OCI-LY7 (cell line): ENCODE data around the gene STAT4. TPM values are rescaled to one million over a fixed set of nuclear protein-coding genes. Genes with fewer than 3 reads are reported as not detected.

ENCODE experiments used
- BruUV-seq: library from RNA; stranded (reverse); fragments of 400-500 nt; replicated peaks from 2 replicates; lab custom pipeline; 2021; lab: Mats Ljungman, UMichigan
- CTCF ChIA-PET: fragments of 300-600 bp; sonication (Branson Sonifier 250); formaldehyde crosslinking; loops from one replicate; lab custom pipeline; 2022; ENCODE audit warnings: antibody characterized with exemption; ENCODE audit not compliant: unreplicated experiment; lab: Charles Lee
- POLR2A ChIA-PET: fragments of 300-600 bp; sonication (Branson Sonifier 250); formaldehyde crosslinking; loops from one replicate; lab custom pipeline; 2022; ENCODE audit warnings: antibody characterized with exemption; lab: Charles Lee
- DNase-seq: peaks from one replicate; pipeline ENCODE4 v3.0.0-alpha.2; 2015; ENCODE audit warnings: low spot score
- H2AFZ ChIP-seq: fragments of 200-600 bp; sonication (generic), shearing (Covaris generic); 2 replicates; pipeline ENCODE4 v1.6.1; 2014; ENCODE audit warnings: mild to moderate bottlenecking, antibody characterized with exemption, low read length, moderate library complexity
- H3K27ac ChIP-seq: fragments of 200-600 bp; sonication (generic); 2 replicates; pipeline ENCODE4 v1.5.1; 2014; ENCODE audit warnings: mixed run types, low read depth, mild to moderate bottlenecking, moderate library complexity, low read length, inconsistent platforms; ENCODE audit not compliant: poor library complexity, severe bottlenecking
- H3K36me3 ChIP-seq: fragments of 200-600 bp; sonication (generic); 2 replicates; pipeline ENCODE4 v1.6.1; 2014; ENCODE audit warnings: mild to moderate bottlenecking, antibody characterized with exemption, low read length, moderate library complexity, mixed read lengths; ENCODE audit not compliant: insufficient read depth
- H3K4me1 ChIP-seq: fragments of 200-600 bp; sonication (generic); 2 replicates; pipeline ENCODE4 v1.5.1; 2014; ENCODE audit warnings: mild to moderate bottlenecking, low read length; ENCODE audit not compliant: insufficient read depth, poor library complexity, severe bottlenecking
- H3K4me2 ChIP-seq: fragments of 200-600 bp; sonication (generic); 2 replicates; pipeline ENCODE4 v1.6.1; 2014; ENCODE audit warnings: mild to moderate bottlenecking, low read length
- H3K4me3 ChIP-seq: fragments of 200-600 bp; sonication (generic); 2 replicates; pipeline ENCODE4 v1.5.1; 2014; ENCODE audit warnings: mild to moderate bottlenecking, low read depth, low read length; ENCODE audit not compliant: poor library complexity, severe bottlenecking
- H3K79me2 ChIP-seq: fragments of 200-600 bp; sonication (generic); 2 replicates; pipeline ENCODE4 v1.6.1; 2016; ENCODE audit warnings: low read depth, mild to moderate bottlenecking, low read length, moderate library complexity, mixed read lengths; ENCODE audit not compliant: insufficient read depth
- H3K9me2 ChIP-seq: fragments of 200-600 bp; sonication (generic); 2 replicates; pipeline ENCODE4 v1.6.1; 2016; ENCODE audit warnings: mild to moderate bottlenecking, low read length, mixed read lengths; ENCODE audit not compliant: insufficient read depth
- H3K9me3 ChIP-seq: fragments of 200-600 bp; sonication (generic); 2 replicates; pipeline ENCODE4 v1.6.1; 2014; ENCODE audit warnings: mild to moderate bottlenecking, mixed run types, low read length, mixed read lengths
- H4K20me1 ChIP-seq: fragments of 200-600 bp; sonication (generic); 2 replicates; pipeline ENCODE4 v1.6.1; 2014; ENCODE audit warnings: mild to moderate bottlenecking, antibody characterized with exemption, low read length, moderate library complexity, mixed read lengths; ENCODE audit not compliant: insufficient read depth
- CTCF ChIP-seq: fragments of 200-600 bp; sonication (generic); conservative IDR thresholded peaks from 2 replicates; pipeline ENCODE4 v1.5.1; 2014; ENCODE audit warnings: mild to moderate bottlenecking, antibody characterized with exemption, low read length, moderate library complexity, mixed read lengths
- EZH2phosphoT487 ChIP-seq: fragments of 200-600 bp; sonication (generic); IDR thresholded peaks from 2 replicates; pipeline ENCODE4 v1.6.1; 2018; ENCODE audit warnings: low read depth, borderline replicate concordance, mild to moderate bottlenecking, mixed run types, antibody characterized with exemption, low read length, moderate library complexity, mixed read lengths
- intact Hi-C: fragments of 100-400 bp; cut with micrococcal nuclease; formaldehyde crosslinking; loops from one replicate; pipeline ENCODE4 v1.10.0; 2022; ENCODE audit not compliant: unreplicated experiment
- total RNA-seq, 2 experiments: library from RNA; depleted of rRNA in 1 of 2; stranded (reverse); fragments of >200 nt in 1 of 2; shearing (Covaris generic) in 1 of 2; gene quantifications; 2 replicates each; pipeline ENCODE4 v1.2.3, GENCODE V29; 2014 to 2022

The STAT4 gene
- total RNA-seq, 2 experiments from 2014 or later: not detected

- H3K9me3 ChIP-seq: no peaks in the 10 kb centered on the region
- no peaks in the 10 kb centered on the region for H3K4me1 ChIP-seq
- H4K20me1 ChIP-seq: no peaks in the 10 kb centered on the region
- H3K27ac ChIP-seq: no peak overlapping the region
- ChIA-PET CTCF (no interaction called here), POLR2A (interaction anchor here (0.5 kb wide), 1 partner anchor 139 kb away, joined by 5 read pairs; no protein-coding TSS in a partner anchor)
- TF ChIP-seq CTCF: no peak
- TF ChIP-seq EZH2phosphoT487: no peak
- H3K9me2 ChIP-seq: no peaks in the 10 kb centered on the region
- intact Hi-C loops: no loop called here
- H3K4me3 ChIP-seq: no peak overlapping the region
- H2AFZ ChIP-seq: no peak overlapping the region
- no peak overlapping the region for H3K4me2 ChIP-seq
- BruUV-seq: no TSS peak
- no peaks in the 10 kb centered on the region for H3K36me3 ChIP-seq
- no peaks in the 10 kb centered on the region for H3K79me2 ChIP-seq
- DNase-seq: no peak
These were observed 2.5 kb downstream of the STAT4 start for GRCh38 chr2:191148281-191148680.

DNA sequence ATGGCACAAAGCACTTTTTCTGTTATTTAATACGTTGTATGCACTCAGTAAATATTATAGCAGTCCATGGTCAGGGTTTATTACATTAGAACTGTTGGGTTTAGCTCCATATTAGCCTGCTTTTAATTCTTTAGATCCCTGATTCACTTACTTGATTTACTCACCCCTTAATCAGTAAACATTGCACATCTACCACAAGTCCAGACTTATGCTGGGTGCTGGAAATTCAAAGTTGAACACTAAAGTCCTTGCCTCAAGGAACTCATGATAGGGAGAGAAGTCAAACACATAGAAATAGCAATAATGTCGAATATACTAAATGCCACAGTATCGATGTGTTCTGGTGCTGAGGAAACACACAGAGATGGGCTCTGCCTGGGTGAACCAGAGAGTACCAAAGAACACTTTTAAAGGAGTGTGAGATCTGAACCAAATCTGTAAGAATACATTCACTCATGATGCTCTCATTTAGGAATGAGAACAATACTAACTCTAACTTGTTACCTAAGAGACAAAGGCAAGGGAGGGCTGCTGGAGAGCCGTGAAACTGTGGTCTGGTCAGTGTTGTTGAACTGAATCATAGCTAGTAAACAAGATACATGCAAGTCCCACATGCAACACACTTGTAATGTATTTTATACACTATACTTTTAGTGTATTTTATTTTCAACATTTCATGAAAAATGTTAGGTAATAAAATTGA is 4.9 kb downstream of the STAT4 start:
- ChIA-PET POLR2A (no interaction called here), CTCF (no interaction called here)
- H3K27ac ChIP-seq: no peak overlapping the region
- H3K4me2 ChIP-seq: no peak overlapping the region
- intact Hi-C loops: no loop called here
- no peak for DNase-seq
- H4K20me1 ChIP-seq: no peaks in the 10 kb centered on the region
- H3K9me2 ChIP-seq: no peaks in the 10 kb centered on the region
- H3K79me2 ChIP-seq: no peaks in the 10 kb centered on the region
- H3K36me3 ChIP-seq: no peaks in the 10 kb centered on the region
- H3K9me3 ChIP-seq: no peaks in the 10 kb centered on the region
- no peak overlapping the region for H3K4me3 ChIP-seq
- TF ChIP-seq EZH2phosphoT487 (no peak), CTCF (no peak)
- H2AFZ ChIP-seq: no peak overlapping the region
- no peaks in the 10 kb centered on the region for H3K4me1 ChIP-seq
- no TSS peak for BruUV-seq

DNA sequence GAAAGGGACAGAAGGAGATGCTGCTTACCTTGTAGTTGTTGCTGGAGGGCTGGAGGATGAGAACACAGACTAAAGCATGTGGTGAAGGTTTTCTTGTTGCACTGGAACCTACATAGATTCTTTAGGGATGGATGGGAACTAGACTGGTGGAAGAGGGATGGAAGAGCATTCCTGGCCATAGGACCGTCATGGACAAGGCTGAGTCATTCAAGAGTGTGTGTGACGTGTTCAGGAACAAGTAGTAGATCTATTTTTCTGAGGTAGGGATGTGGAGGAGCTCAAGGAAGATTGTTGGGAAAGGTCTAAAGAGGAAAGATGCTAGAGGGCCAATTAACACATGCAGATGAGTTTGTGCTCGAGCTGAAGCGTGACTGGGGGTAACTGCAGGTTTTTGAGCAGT is 6.6 kb downstream of the STAT4 start:
- no peaks in the 10 kb centered on the region for H3K36me3 ChIP-seq
- H3K9me2 ChIP-seq: no peaks in the 10 kb centered on the region
- CTCF ChIA-PET: no interaction called here
- no peaks in the 10 kb centered on the region for H3K79me2 ChIP-seq
- no peak overlapping the region for H3K27ac ChIP-seq
- BruUV-seq: no TSS peak
- no peaks in the 10 kb centered on the region for H3K4me1 ChIP-seq
- DNase-seq: no peak
- intact Hi-C loops: loop anchor here (5.0 kb wide), 1 partner anchor 48 kb away; no protein-coding TSS in a partner anchor
- H3K4me3 ChIP-seq: no peak overlapping the region
- no peak overlapping the region for H2AFZ ChIP-seq
- H4K20me1 ChIP-seq: no peaks in the 10 kb centered on the region
- TF ChIP-seq EZH2phosphoT487 (no peak), CTCF (no peak)
- no peak overlapping the region for H3K4me2 ChIP-seq
- POLR2A ChIA-PET: interaction anchor here (1.1 kb wide), 1 partner anchor 14 kb away, joined by 3 read pairs; no protein-coding TSS in a partner anchor
- no peaks in the 10 kb centered on the region for H3K9me3 ChIP-seq
